Pancreas (tissue), 10 donors: Measurements from ENCODE around the gene ELP4. TPM values are rescaled to one million over a fixed set of nuclear protein-coding genes. Genes with fewer than 3 reads are reported as not detected.

Experiments
- ATAC-seq, 4 donors: fragments of 200-7000 bp; cut with Tn5 transposase; one replicate each; pipeline versions ENCODE4 v1.8.0 to v1.9.1; 2020; ENCODE audit warnings: mild to moderate bottlenecking in 4 of 4, moderate library complexity in 4 of 4
- DNase-seq, 6 donors: peaks; one replicate each; pipeline ENCODE4 v3.0.0-alpha.2; 2020
- FAIRE-seq: peaks from 2 replicates; lab custom pipeline; 2012; peaks lifted over from hg19 to GRCh38; lab: Jason Lieb, UNC
- H3K27ac ChIP-seq, 4 donors: fragments of 200-600 bp; sonication (generic); 1 replicate in 3 of 4; 2 replicates in 1 of 4; pipeline versions ENCODE4 v1.5.0 to v1.8.0; 2020
- H3K27me3 ChIP-seq, 4 donors: fragments of 200-600 bp; one replicate each; pipeline ENCODE4 v1.8.0; 2021
- H3K36me3 ChIP-seq, 3 donors: fragments of 200-600 bp; sonication (generic) in 1 of 3; one replicate each; pipeline versions ENCODE4 v1.5.0 to v1.8.0; 2020 to 2021
- H3K4me1 ChIP-seq, 3 donors: fragments of 200-600 bp; one replicate each; pipeline ENCODE4 v1.8.0; 2021
- H3K4me3 ChIP-seq, 4 donors: fragments of 200-600 bp; sonication (generic) in 2 of 4; one replicate each; pipeline versions ENCODE4 v1.5.0 to v1.8.0; 2020 to 2021
- H3K9me3 ChIP-seq, 4 donors: fragments of 200-600 bp; one replicate each; pipeline ENCODE4 v1.8.0; 2021
- CTCF ChIP-seq, 4 donors: fragments of 200-600 bp; sonication (generic) in 3 of 4; IDR thresholded peaks; one replicate each; pipeline versions ENCODE4 v1.5.0 to v1.8.0; 2021; ENCODE audit warnings: antibody characterized with exemption in 4 of 4
- WGBS, 2 donors: extraction: QIAGEN DNeasy Blood & Tissue Kit; methylation state at CpG; one replicate each; pipeline ENCODE4 v1.1.7; 2013; 5-methylcytosine and 5-hydroxymethylcytosine counted together
- intact Hi-C, 3 donors: fragments of 100-400 bp; cut with DNase I; formaldehyde crosslinking; loops; one replicate each; pipeline versions ENCODE4 v1.11.1 to v1.14.2; 2022
- polyA plus RNA-seq, 2 donors: library from polyadenylated mRNA; stranded (reverse); fragments of 200-250 nt; gene quantifications; one replicate each; pipeline ENCODE4 v1.2.3, GENCODE V29; 2013
- total RNA-seq, 6 donors: library from RNA; stranded (reverse); fragmentation: NEBNext Ultra II Directional in 4 of 6; extraction: Animal tissue kit (Norgen Biotek cat#: 25700) in 4 of 6; gene quantifications; one replicate each; pipeline versions ENCODE4 v1.2.1 to v1.2.4, GENCODE V29; 2021 to 2023
- donor health status: healthy with polysubstance abuse.
- donor health status: DM: no; HTN: no; CAD: no; lungs with moderate emphysema.
- donor health status: DM: no; HTN: no; CAD: no.
- donor health status: control.
- donor health status: control.
- donor health status: Bipolar disorder and iron deficiency.
- donor health status: DM: yes; HTN: yes; CAD: no.
- donor health status: DM: no; HTN: no; CAD: no.
- donor health status: DM: no; HTN: no; CAD: no.
- donor health status: DM: yes; HTN: yes; CAD: no.

ELP4 gene
- total and polyA plus RNA-seq, 8 donors: 8.7 to 13.2 (median 9.9) TPM

GRCh38 chr11:31826536-31827438 is 317.2 kb downstream of the ELP4 start:
- FAIRE-seq (no peak), ATAC-seq (peak in 2 of 4 donors; percentile 50 to 51), DNase-seq (peak in 1 of 6 donors; percentile 55)
- H3K27me3 ChIP-seq: peaks cover 4 to 75% (median 14%) of the 10 kb centered on the region in 4 donors
- no peak overlapping the region for H3K27ac ChIP-seq
- H3K4me1 ChIP-seq: no peaks in the 10 kb centered on the region
- intact Hi-C loops: no loop called here
- 10 to 12% methylated on average over 54 to 55 of the region's 55 CpGs for WGBS, 2 donors
- no peaks in the 10 kb centered on the region for H3K9me3 ChIP-seq
- no peaks in the 10 kb centered on the region for H3K36me3 ChIP-seq
- TF ChIP-seq CTCF (IDR thresholded peaks at IDR 0.05): no peak
- peak overlapping the region in 1 of 4 donors; percentile 17 for H3K4me3 ChIP-seq

GRCh38 chr11:31827455-31828206 is 318.1 kb downstream of the ELP4 start:
- peaks cover 4 to 67% (median 14%) of the 10 kb centered on the region in 4 donors for H3K27me3 ChIP-seq
- H3K27ac ChIP-seq: no peak overlapping the region
- 12% methylated on average over 18 of the region's 18 CpGs for WGBS, 2 donors
- no peaks in the 10 kb centered on the region for H3K36me3 ChIP-seq
- ATAC-seq (no peak), FAIRE-seq (no peak), DNase-seq (no peak)
- H3K4me1 ChIP-seq: no peaks in the 10 kb centered on the region
- intact Hi-C loops: no loop called here
- H3K9me3 ChIP-seq: no peaks in the 10 kb centered on the region
- no peak overlapping the region for H3K4me3 ChIP-seq
- no peak for TF ChIP-seq CTCF (IDR thresholded peaks at IDR 0.05)

- no peak for ATAC-seq
- H3K27ac ChIP-seq: no peak overlapping the region
- H3K27me3 ChIP-seq: peaks cover 4 to 63% (median 14%) of the 10 kb centered on the region in 4 donors
- H3K36me3 ChIP-seq: no peaks in the 10 kb centered on the region
- no peaks in the 10 kb centered on the region for H3K4me1 ChIP-seq
- TF ChIP-seq CTCF (IDR thresholded peaks at IDR 0.05): no peak
- 26 to 27% methylated on average over 7 of the region's 7 CpGs for WGBS, 2 donors
- intact Hi-C loops: no loop called here
- FAIRE-seq: no peak
- no peaks in the 10 kb centered on the region for H3K9me3 ChIP-seq
- no peak overlapping the region for H3K4me3 ChIP-seq
- DNase-seq: no peak
These were observed 318.6 kb downstream of the ELP4 start for GRCh38 chr11:31828217-31828616.

- H3K4me3 ChIP-seq: no peak overlapping the region
- intact Hi-C loops: no loop called here
- WGBS, 2 donors: 61 to 74% methylated on average over 4 of the region's 4 CpGs
- H3K9me3 ChIP-seq: no peaks in the 10 kb centered on the region
- peaks cover 4 to 53% (median 9%) of the 10 kb centered on the region in 4 donors for H3K27me3 ChIP-seq
- no peaks in the 10 kb centered on the region for H3K36me3 ChIP-seq
- DNase-seq (no peak), ATAC-seq (no peak), FAIRE-seq (no peak)
- TF ChIP-seq CTCF (IDR thresholded peaks at IDR 0.05): no peak
- H3K4me1 ChIP-seq: no peaks in the 10 kb centered on the region
- no peak overlapping the region for H3K27ac ChIP-seq
These were observed 320.8 kb downstream of the ELP4 start for GRCh38 chr11:31830406-31830805.
